HepG2 (cell line): Measurements from ENCODE around the gene SRXN1. TPM values are rescaled to one million over a fixed set of nuclear protein-coding genes. Genes with fewer than 3 reads are reported as not detected.

Experiments used
- ATAC-seq: fragments of 200-7000 bp; cut with Tn5 transposase; 3 replicates; pipeline ENCODE4 v1.9.1; 2020; ENCODE audit warnings: mild to moderate bottlenecking, moderate library complexity
- BruUV-seq: library from RNA; stranded (reverse); fragments of 400-500 nt; replicated peaks from 2 replicates; lab custom pipeline; 2021; lab: Mats Ljungman, UMichigan
- CTCF ChIA-PET: fragments of 300-600 bp; formaldehyde crosslinking; extraction: SDS; loops from one replicate; lab custom pipeline; 2021; ENCODE audit warnings: low total read pairs, inconsistent platforms, low intra/inter-chr PET ratio; lab: Yijun Ruan, JAX
- POLR2A ChIA-PET: fragments of 350-600 bp; sonication (Branson Sonifier 250); formaldehyde crosslinking; loops from one replicate; lab custom pipeline; 2020; ENCODE audit warnings: antibody characterized with exemption, inconsistent platforms; lab: Yijun Ruan, JAX
- DNase-seq: peaks from one replicate; pipeline ENCODE4 v3.0.0-alpha.2; 2015; ENCODE audit warnings: low spot score
- FAIRE-seq: peaks from 3 replicates; lab custom pipeline; 2011; peaks lifted over from hg19 to GRCh38; lab: Jason Lieb, UNC
- H2AFZ ChIP-seq: one replicate; pipeline ENCODE4 v1.6.1; 2011; ENCODE audit warnings: low read length, inconsistent platforms
- H3K27ac ChIP-seq: fragments of 300-600 bp; 3 replicates; pipeline ENCODE4 v1.8.0; 2011; ENCODE audit warnings: mixed run types, mild to moderate bottlenecking, mixed read lengths, low read length, inconsistent platforms; ENCODE audit not compliant: insufficient read depth; ENCODE audit errors: extremely low read length
- H3K27me3 ChIP-seq, 2 experiments: fragments of 200-600 bp in 1 of 2; 2 replicates in 1 of 2; 3 replicates in 1 of 2; pipeline versions ENCODE4 v1.6.0 to v1.8.0; 2011; ENCODE audit warnings: low read length in 2 of 2, mild to moderate bottlenecking in 2 of 2, moderate library complexity in 2 of 2, inconsistent platforms in 1 of 2; ENCODE audit not compliant: insufficient read depth in 2 of 2, control insufficient read depth in 1 of 2
- H3K36me3 ChIP-seq, 2 experiments: fragments of 200-600 bp in 1 of 2; replicated peaks in 1 of 2; 2 replicates in 1 of 2; 3 replicates in 1 of 2; pipeline versions ENCODE4 v1.5.1 to v1.8.0; 2011; ENCODE audit warnings: low read length in 2 of 2, inconsistent platforms in 1 of 2; ENCODE audit not compliant: insufficient read depth in 2 of 2, control insufficient read depth in 1 of 2
- H3K4me1 ChIP-seq: 2 replicates; pipeline ENCODE4 v1.5.1; 2012; ENCODE audit warnings: low read length, inconsistent platforms; ENCODE audit not compliant: insufficient read depth
- H3K4me2 ChIP-seq: 2 replicates; pipeline ENCODE4 v1.6.0; 2011; ENCODE audit warnings: low read depth, low read length, inconsistent platforms
- H3K4me3 ChIP-seq, 3 experiments: fragments of 200-600 bp in 1 of 3; sonication (generic), shearing (Covaris generic) in 1 of 3; replicated peaks in 1 of 3; 2 replicates each; pipeline ENCODE4 v1.5.1; 2011 to 2016; ENCODE audit warnings: low read length in 3 of 3, inconsistent platforms in 2 of 3, low read depth in 2 of 3, mild to moderate bottlenecking in 2 of 3, control low read depth in 1 of 3, mixed read lengths in 1 of 3; ENCODE audit not compliant: insufficient read depth in 1 of 3
- H3K79me2 ChIP-seq: one replicate; pipeline ENCODE4 v1.6.1; 2011; ENCODE audit warnings: low read length, inconsistent platforms; ENCODE audit not compliant: insufficient read depth
- H3K9ac ChIP-seq: 2 replicates; pipeline ENCODE4 v1.6.0; 2011; ENCODE audit warnings: mild to moderate bottlenecking, low read depth, low read length, inconsistent platforms; ENCODE audit not compliant: insufficient read depth
- H3K9me3 ChIP-seq: 2 replicates; pipeline ENCODE4 v1.5.1; 2012; ENCODE audit warnings: mild to moderate bottlenecking, low read length
- H4K20me1 ChIP-seq: 2 replicates; pipeline ENCODE4 v1.6.0; 2011; ENCODE audit warnings: inconsistent platforms, mild to moderate bottlenecking, low read length, moderate library complexity; ENCODE audit not compliant: insufficient read depth
- AGO1 ChIP-seq: fragments of 200-400 bp; formaldehyde crosslinking; IDR thresholded peaks from 2 replicates; pipeline ENCODE4 v1.6.1; 2017; ENCODE audit warnings: mild to moderate bottlenecking, low read depth, low read length, moderate library complexity; ENCODE audit not compliant: poor library complexity, severe bottlenecking
- ARNT2 ChIP-seq: sonication (generic); formaldehyde crosslinking; IDR thresholded peaks from 2 replicates; pipeline ENCODE4 v1.8.0; 2022; ENCODE audit warnings: mild to moderate bottlenecking, low read depth, missing genetic modification reagents, moderate library complexity
- ATF7-NPFF ChIP-seq: sonication (generic); formaldehyde crosslinking; IDR thresholded peaks from 2 replicates; pipeline ENCODE4 v1.8.1; 2023; ENCODE audit warnings: mild to moderate bottlenecking, low read depth, missing genetic modification reagents, moderate library complexity
- EP300 ChIP-seq, 3 experiments: sonication (generic) in 1 of 3; formaldehyde crosslinking in 1 of 3; IDR thresholded peaks; 2 replicates each; pipeline versions ENCODE4 v1.5.1 to v1.6.1; 2011 to 2020; ENCODE audit warnings: low read depth in 2 of 3, low read length in 2 of 3, borderline replicate concordance in 1 of 3, improper control_type of control experiment in 1 of 3, mild to moderate bottlenecking in 1 of 3, missing genetic modification reagents in 1 of 3, moderate library complexity in 1 of 3
- KDM5B ChIP-seq: sonication (generic); formaldehyde crosslinking; IDR thresholded peaks from 2 replicates; pipeline ENCODE4 v1.4.0; 2020; ENCODE audit warnings: missing genetic modification reagents, mild to moderate bottlenecking, borderline replicate concordance
- MTA1 ChIP-seq: sonication (generic); formaldehyde crosslinking; IDR thresholded peaks from 2 replicates; pipeline ENCODE4 v1.4.0; 2020; ENCODE audit warnings: missing genetic modification reagents, mild to moderate bottlenecking, borderline replicate concordance
- PITX1 ChIP-seq: sonication (generic); formaldehyde crosslinking; IDR thresholded peaks from 2 replicates; pipeline ENCODE4 v1.5.1; 2020; ENCODE audit warnings: mild to moderate bottlenecking, missing genetic modification reagents
- SNAI1 ChIP-seq: sonication (generic); formaldehyde crosslinking; IDR thresholded peaks from 2 replicates; pipeline ENCODE4 v1.5.0; 2020; ENCODE audit warnings: mild to moderate bottlenecking, missing genetic modification reagents, borderline replicate concordance
- TBX2 ChIP-seq: sonication (generic); formaldehyde crosslinking; IDR thresholded peaks from 2 replicates; pipeline ENCODE4 v1.5.0; 2020; ENCODE audit warnings: missing genetic modification reagents, mild to moderate bottlenecking, borderline replicate concordance
- ZC3H4 ChIP-seq: sonication (generic); formaldehyde crosslinking; IDR thresholded peaks from 2 replicates; pipeline ENCODE4 v1.4.0; 2020; ENCODE audit warnings: missing genetic modification reagents, borderline replicate concordance
- ZNF282 ChIP-seq: fragments of 450-650 bp; IDR thresholded peaks from 2 replicates; pipeline ENCODE4 v1.6.1; 2018; ENCODE audit not compliant: partially characterized antibody
- ZNF605 ChIP-seq: sonication (generic); formaldehyde crosslinking; IDR thresholded peaks from 2 replicates; pipeline ENCODE4 v1.8.0; 2022; ENCODE audit warnings: mild to moderate bottlenecking, missing genetic modification reagents
- WGBS: methylation state at CpG from one replicate; pipeline ENCODE4 v1.1.6; 2017; ENCODE audit warnings: low lambda C conversion rate; 5-methylcytosine and 5-hydroxymethylcytosine counted together
- in situ Hi-C: cut with HindIII; loops from 2 replicates; pipeline ENCODE4 v1.10.0; 2017; ENCODE audit warnings: low pct_unique_long_range_greater_than_20kb; ENCODE audit not compliant: extremely low pct_ligation_motif_present
- intact Hi-C: fragments of 100-400 bp; cut with micrococcal nuclease; formaldehyde crosslinking; loops from one replicate; pipeline ENCODE4 v1.10.0; 2022; ENCODE audit not compliant: unreplicated experiment
- polyA plus RNA-seq, 8 experiments: library from polyadenylated mRNA; depleted of rRNA in 3 of 8; stranded (reverse) in 7 of 8; unstranded in 1 of 8; fragments of >200 nt; fragmentation: Illumina TruSeq in 4 of 8; extraction: Trizol in 4 of 8; gene quantifications; 2 replicates each; pipeline versions ENCODE4 v1.2.1 to v1.2.3, GENCODE V29; 2011 to 2016; ENCODE audit warnings: low read depth in 4 of 8, missing spikeins in 1 of 8, mixed read lengths in 1 of 8; ENCODE audit not compliant: insufficient read depth in 1 of 8
- total RNA-seq, 5 experiments: library from RNA; depleted of rRNA; stranded (reverse); fragments of >200 nt; fragmentation: Illumina TruSeq; extraction: Trizol; gene quantifications; 2 replicates each; pipeline ENCODE4 v1.2.3, GENCODE V29; 2016; ENCODE audit warnings: low read depth in 1 of 5
- TF ChIP-seq, protein P1 (sequence below): sonication (generic); formaldehyde crosslinking; IDR thresholded peaks from 2 replicates; pipeline ENCODE4 v1.5.1; 2020; ENCODE audit warnings: mild to moderate bottlenecking, missing genetic modification reagents, moderate library complexity

Gene SRXN1
- total and polyA plus RNA-seq, 2 of the 13 experiments (the other 11 are each of a cell fraction or from before 2014, with no cell fraction given): 29.9 to 87.7 TPM

DNA sequence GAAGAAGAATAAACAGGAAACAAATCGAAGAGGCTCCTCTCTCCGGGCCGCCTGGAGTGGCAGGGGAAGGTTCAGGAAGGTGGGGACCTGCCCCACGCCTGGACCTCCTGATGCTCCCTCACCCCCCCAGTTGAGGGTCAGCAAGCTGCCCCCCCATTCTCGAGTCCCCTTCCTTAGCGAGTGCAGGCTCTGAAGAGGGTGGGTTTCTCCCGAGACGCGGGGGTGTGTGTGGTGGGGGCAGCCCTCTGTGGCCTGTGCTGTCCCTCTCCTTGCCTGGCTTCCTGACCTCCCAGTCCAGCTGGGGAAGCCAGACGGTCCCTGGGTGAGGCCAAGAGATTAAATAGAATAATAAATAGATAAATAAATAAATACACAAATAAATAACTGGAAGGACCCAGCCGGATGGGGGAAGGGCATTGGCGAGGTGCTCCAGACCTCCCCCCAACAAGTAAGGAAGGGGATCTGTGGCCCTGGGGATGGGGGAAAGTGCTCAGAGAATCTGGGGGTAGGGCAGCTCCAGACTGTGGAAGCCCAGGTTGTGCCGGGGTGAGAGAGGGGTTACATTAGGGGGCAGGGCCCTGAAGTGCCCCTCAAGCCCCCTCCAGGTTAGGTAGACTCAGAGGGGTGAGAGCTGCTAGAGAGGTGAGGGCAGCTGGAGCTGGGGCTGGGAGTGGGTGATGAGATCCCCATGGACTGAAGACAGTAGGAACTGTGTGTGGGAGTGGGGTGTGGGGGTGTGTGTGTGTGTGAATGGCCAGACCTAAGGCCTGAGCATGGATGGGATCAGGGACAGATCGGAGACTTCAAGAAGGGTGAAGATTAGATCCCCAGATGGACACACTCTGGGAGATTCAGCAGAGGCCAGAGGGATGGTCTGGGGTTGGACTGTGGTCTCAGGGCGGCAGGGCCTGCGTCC lies 9.5 kb upstream of the SRXN1 start:
- ChIA-PET CTCF (interaction anchor here (1.1 kb wide), 1 partner anchor 8 kb away, joined by 3 read pairs; no protein-coding TSS in a partner anchor), POLR2A (no interaction called here)
- Histone ChIP-seq H3K27me3 (peaks cover 13 to 83% of the 10 kb centered on the region in 2 experiments; a peak in 4 of 5 replicates), H3K27ac (no peak overlapping the region), H3K9me3 (no peaks in the 10 kb centered on the region), H3K79me2 (no peaks in the 10 kb centered on the region), H3K36me3 (no peaks in the 10 kb centered on the region), H2AFZ (no peak overlapping the region), H4K20me1 (no peaks in the 10 kb centered on the region), H3K9ac (no peak overlapping the region), H3K4me2 (peak overlapping the region; percentile 76), H3K4me3 (peak overlapping the region in 1 of 3 experiments; percentile 60; a peak in 2 of 6 replicates), H3K4me1 (peaks cover 21% of the 10 kb centered on the region)
- FAIRE-seq (no peak), DNase-seq (no peak), ATAC-seq (no peak)
- TF ChIP-seq AGO1 (peak; percentile 10), KDM5B (CRISPR knock-in tag) (0 out of 2 replicates have a peak, but pooled peaks have one; percentile 4), EP300 (IDR thresholded peaks at IDR 0.05; ENCODE audit: low read depth in 2 of 2, low read length in 2 of 2) (no peak), EP300 (CRISPR knock-in tag; IDR thresholded peaks at IDR 0.05; ENCODE audit: borderline replicate concordance) (no peak), ZNF282 (peak; percentile 8), ARNT2 (0 out of 2 replicates have a peak, but pooled peaks have one; percentile 22), MTA1 (CRISPR knock-in tag) (peak; percentile 0; the same call in 1 of the 2 replicates), PITX1 (CRISPR knock-in tag) (0 out of 2 replicates have a peak, but pooled peaks have one; percentile 4), SNAI1 (CRISPR knock-in tag) (0 out of 2 replicates have a peak, but pooled peaks have one; percentile 6), ATF7-NPFF (0 out of 2 replicates have a peak, but pooled peaks have one; percentile 1), TBX2 (CRISPR knock-in tag) (0 out of 2 replicates have a peak, but pooled peaks have one; percentile 20), ZNF605 (CRISPR knock-in tag) (no peak), ZC3H4 (no peak)
- TF ChIP-seq, protein P1, sequence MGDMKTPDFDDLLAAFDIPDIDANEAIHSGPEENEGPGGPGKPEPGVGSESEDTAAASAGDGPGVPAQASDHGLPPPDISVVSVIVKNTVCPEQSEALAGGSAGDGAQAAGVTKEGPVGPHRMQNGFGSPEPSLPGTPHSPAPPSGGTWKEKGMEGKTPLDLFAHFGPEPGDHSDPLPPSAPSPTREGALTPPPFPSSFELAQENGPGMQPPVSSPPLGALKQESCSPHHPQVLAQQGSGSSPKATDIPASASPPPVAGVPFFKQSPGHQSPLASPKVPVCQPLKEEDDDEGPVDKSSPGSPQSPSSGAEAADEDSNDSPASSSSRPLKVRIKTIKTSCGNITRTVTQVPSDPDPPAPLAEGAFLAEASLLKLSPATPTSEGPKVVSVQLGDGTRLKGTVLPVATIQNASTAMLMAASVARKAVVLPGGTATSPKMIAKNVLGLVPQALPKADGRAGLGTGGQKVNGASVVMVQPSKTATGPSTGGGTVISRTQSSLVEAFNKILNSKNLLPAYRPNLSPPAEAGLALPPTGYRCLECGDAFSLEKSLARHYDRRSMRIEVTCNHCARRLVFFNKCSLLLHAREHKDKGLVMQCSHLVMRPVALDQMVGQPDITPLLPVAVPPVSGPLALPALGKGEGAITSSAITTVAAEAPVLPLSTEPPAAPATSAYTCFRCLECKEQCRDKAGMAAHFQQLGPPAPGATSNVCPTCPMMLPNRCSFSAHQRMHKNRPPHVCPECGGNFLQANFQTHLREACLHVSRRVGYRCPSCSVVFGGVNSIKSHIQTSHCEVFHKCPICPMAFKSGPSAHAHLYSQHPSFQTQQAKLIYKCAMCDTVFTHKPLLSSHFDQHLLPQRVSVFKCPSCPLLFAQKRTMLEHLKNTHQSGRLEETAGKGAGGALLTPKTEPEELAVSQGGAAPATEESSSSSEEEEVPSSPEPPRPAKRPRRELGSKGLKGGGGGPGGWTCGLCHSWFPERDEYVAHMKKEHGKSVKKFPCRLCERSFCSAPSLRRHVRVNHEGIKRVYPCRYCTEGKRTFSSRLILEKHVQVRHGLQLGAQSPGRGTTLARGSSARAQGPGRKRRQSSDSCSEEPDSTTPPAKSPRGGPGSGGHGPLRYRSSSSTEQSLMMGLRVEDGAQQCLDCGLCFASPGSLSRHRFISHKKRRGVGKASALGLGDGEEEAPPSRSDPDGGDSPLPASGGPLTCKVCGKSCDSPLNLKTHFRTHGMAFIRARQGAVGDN (CRISPR knock-in tag): peak; percentile 48; the same call in 1 of the 2 replicates
- no TSS peak for BruUV-seq
- in situ Hi-C loops: no loop called here
- 39% methylated on average over 16 of the region's 16 CpGs for WGBS
- intact Hi-C loops: no loop called here
